Right cardiac atrium (tissue), 5 donors: Measurements from ENCODE around the gene ELMO1. TPM values are rescaled to one million over a fixed set of nuclear protein-coding genes. Genes with fewer than 3 reads are reported as not detected.
A peak's percentile ranks its signal among the peaks of the same experiment; 100 is the strongest.

Source experiments
- ATAC-seq, 2 donors: fragments of 200-7000 bp; cut with Tn5 transposase; one replicate each; pipeline versions ENCODE4 v1.8.0 to v1.9.1; 2020; ENCODE audit warnings: moderate library complexity in 2 of 2, mild to moderate bottlenecking in 1 of 2
- DNase-seq, 3 donors: peaks; one replicate each; pipeline ENCODE4 v3.0.0-alpha.2; 2020
- H3K27ac ChIP-seq: one replicate; pipeline ENCODE4 v1.5.1; 2013; ENCODE audit warnings: mild to moderate bottlenecking, low read length, control low read depth, moderate library complexity
- H3K27me3 ChIP-seq: one replicate; pipeline ENCODE4 v1.6.1; 2013; ENCODE audit not compliant: control insufficient read depth, insufficient read depth
- H3K4me1 ChIP-seq: one replicate; pipeline ENCODE4 v1.6.1; 2013; ENCODE audit warnings: low read length; ENCODE audit not compliant: control insufficient read depth, insufficient read depth
- H3K4me3 ChIP-seq: one replicate; pipeline ENCODE4 v1.5.1; 2013; ENCODE audit warnings: low read length, control low read depth
- H3K9me3 ChIP-seq: one replicate; pipeline ENCODE4 v1.6.1; 2013; ENCODE audit warnings: low read length; ENCODE audit not compliant: control insufficient read depth
- WGBS: extraction: QIAGEN DNeasy Blood & Tissue Kit; methylation state at CpG from one replicate; pipeline ENCODE4 v1.1.7; 2013; 5-methylcytosine and 5-hydroxymethylcytosine counted together
- intact Hi-C, 4 donors: fragments of 100-400 bp; cut with DNase I; formaldehyde crosslinking; loops; one replicate each; pipeline versions ENCODE4 v1.11.0 to v1.14.0; 2022 to 2023
- polyA plus RNA-seq: library from polyadenylated mRNA; stranded (reverse); fragments of 200-250 nt; gene quantifications from one replicate; pipeline ENCODE4 v1.2.3, GENCODE V29; 2013
- total RNA-seq, 4 donors: library from RNA; stranded (reverse); fragmentation: NEBNext Ultra II Directional; extraction: Animal tissue kit (Norgen Biotek cat#: 25700); gene quantifications; one replicate each; pipeline ENCODE4 v1.2.1, GENCODE V29; 2021
- donor health status: healthy with polysubstance abuse.
- donor health status: DM: no; HTN: yes; CAD: no.
- donor health status: DM: no; HTN: no; CAD: no.
- donor health status: DM: no; HTN: yes; CAD: no; lungs with severe emphysema.
- donor health status: DM: yes; HTN: yes; CAD: no.

The ELMO1 gene
- total and polyA plus RNA-seq, 5 donors, result 11.8 to 20.8 (median 18.8) TPM

- H3K4me1 ChIP-seq, result no peaks in the 10 kb centered on the region
- H3K4me3 ChIP-seq, result no peak overlapping the region
- no peaks in the 10 kb centered on the region for H3K27me3 ChIP-seq
- no peaks in the 10 kb centered on the region for H3K9me3 ChIP-seq
- no peak for DNase-seq
- no peak for ATAC-seq
- 88% methylated on average over 3 of the region's 3 CpGs for WGBS
- H3K27ac ChIP-seq, result no peak overlapping the region
- intact Hi-C loops, result no loop called here
Observed at GRCh38 chr7:37007691-37008090, 441.0 kb downstream of the ELMO1 start.

- WGBS, result 89% methylated on average over 4 of the region's 4 CpGs
- Histone ChIP-seq H3K27me3 (no peaks in the 10 kb centered on the region), H3K4me3 (no peak overlapping the region), H3K27ac (no peak overlapping the region), H3K9me3 (no peaks in the 10 kb centered on the region), H3K4me1 (no peaks in the 10 kb centered on the region)
- no peak for ATAC-seq
- DNase-seq, result no peak
- intact Hi-C loops, result no loop called here
Observed at GRCh38 chr7:37007268-37007667, 441.4 kb downstream of the ELMO1 start.

- ATAC-seq, result no peak
- no peaks in the 10 kb centered on the region for H3K4me1 ChIP-seq
- whole genome bisulfite sequencing, result 78% methylated on average over 2 of the region's 2 CpGs
- no peaks in the 10 kb centered on the region for H3K9me3 ChIP-seq
- no peak overlapping the region for H3K4me3 ChIP-seq
- DNase-seq, result no peak
- H3K27ac ChIP-seq, result no peak overlapping the region
- intact Hi-C loops, result no loop called here
- no peaks in the 10 kb centered on the region for H3K27me3 ChIP-seq
Observed at GRCh38 chr7:37006764-37007163, 441.9 kb downstream of the ELMO1 start.

GRCh38 chr7:37000511-37000910 lies 448.2 kb downstream of the ELMO1 start:
- Histone ChIP-seq H3K27ac (no peak overlapping the region), H3K4me3 (no peak overlapping the region), H3K27me3 (no peaks in the 10 kb centered on the region), H3K4me1 (no peaks in the 10 kb centered on the region), H3K9me3 (no peaks in the 10 kb centered on the region)
- no peak for DNase-seq
- ATAC-seq, result no peak
- intact Hi-C loops, result no loop called here
- WGBS, result 84% methylated on average over 5 of the region's 5 CpGs

GRCh38 chr7:36999626-37000485 lies 448.8 kb downstream of the ELMO1 start:
- H3K4me3 ChIP-seq, result no peak overlapping the region
- H3K27me3 ChIP-seq, result no peaks in the 10 kb centered on the region
- ATAC-seq (no peak), DNase-seq (no peak)
- H3K4me1 ChIP-seq, result no peaks in the 10 kb centered on the region
- WGBS, result 73% methylated on average over 9 of the region's 9 CpGs
- H3K9me3 ChIP-seq, result no peaks in the 10 kb centered on the region
- intact Hi-C loops, result no loop called here
- H3K27ac ChIP-seq, result no peak overlapping the region

- Histone ChIP-seq H3K27ac (no peak overlapping the region), H3K4me1 (no peaks in the 10 kb centered on the region), H3K9me3 (no peaks in the 10 kb centered on the region), H3K4me3 (no peak overlapping the region), H3K27me3 (no peaks in the 10 kb centered on the region)
- DNase-seq, result no peak
- ATAC-seq, result no peak
- 53% methylated on average over 2 of the region's 2 CpGs for WGBS
- intact Hi-C loops, result no loop called here
Observed at GRCh38 chr7:36995776-36996175, 452.9 kb downstream of the ELMO1 start.

GRCh38 chr7:36994456-36995112 lies 454.1 kb downstream of the ELMO1 start:
- intact Hi-C loops, result no loop called here
- 82% methylated on average over 1 of the region's 1 CpG for WGBS
- Histone ChIP-seq H3K27me3 (no peaks in the 10 kb centered on the region), H3K27ac (no peak overlapping the region), H3K9me3 (no peaks in the 10 kb centered on the region), H3K4me3 (no peak overlapping the region), H3K4me1 (no peaks in the 10 kb centered on the region)
- no peak for ATAC-seq
- DNase-seq, result no peak

- H3K27me3 ChIP-seq, result no peaks in the 10 kb centered on the region
- H3K4me3 ChIP-seq, result no peak overlapping the region
- H3K9me3 ChIP-seq, result no peaks in the 10 kb centered on the region
- 63% methylated on average over 14 of the region's 14 CpGs for WGBS
- intact Hi-C loops, result loop anchor here in 3 of 4 donors (5.0 kb wide), 2 partner anchors 190 to 195 kb away; no protein-coding TSS in a partner anchor
- peak; percentile 34 to 82 (median 60) for DNase-seq
- peaks cover 3% of the 10 kb centered on the region for H3K4me1 ChIP-seq
- peak; percentile 65 to 72 for ATAC-seq
- H3K27ac ChIP-seq, result no peak overlapping the region
Observed at GRCh38 chr7:36986948-36987724, 461.5 kb downstream of the ELMO1 start.

- Histone ChIP-seq H3K27ac (no peak overlapping the region), H3K9me3 (no peaks in the 10 kb centered on the region), H3K4me3 (no peak overlapping the region), H3K27me3 (no peaks in the 10 kb centered on the region), H3K4me1 (peaks cover 3% of the 10 kb centered on the region)
- ATAC-seq, result no peak
- 61% methylated on average over 5 of the region's 5 CpGs for WGBS
- DNase-seq, result no peak
- intact Hi-C loops, result loop anchor here in 3 of 4 donors (5.0 kb wide), 2 partner anchors 191 to 196 kb away; no protein-coding TSS in a partner anchor
Observed at GRCh38 chr7:36986511-36986933, 462.1 kb downstream of the ELMO1 start.

- peaks cover 3% of the 10 kb centered on the region for H3K4me1 ChIP-seq
- H3K4me3 ChIP-seq, result no peak overlapping the region
- 81% methylated on average over 13 of the region's 13 CpGs for WGBS
- H3K27ac ChIP-seq, result no peak overlapping the region
- intact Hi-C loops, result loop anchor here in 3 of 4 donors (5.0 kb wide), 2 partner anchors 191 to 196 kb away; no protein-coding TSS in a partner anchor
- ATAC-seq (no peak), DNase-seq (no peak)
- no peaks in the 10 kb centered on the region for H3K27me3 ChIP-seq
- no peaks in the 10 kb centered on the region for H3K9me3 ChIP-seq
Observed at GRCh38 chr7:36985866-36986400, 462.7 kb downstream of the ELMO1 start.
